Activated CD8-positive, alpha-beta T cell treated with anti-CD3 and anti-CD28 coated beads, Interleukin-2, amount 10 ng/mL, durations not matched to agents 7 days and 5 days (primary cell): ENCODE data around the gene NLRP5. TPM values are rescaled to one million over a fixed set of nuclear protein-coding genes. Genes with fewer than 3 reads are reported as not detected.
"Not testable (repeated sequence)": the region's sequence is repeated elsewhere in the genome, so short reads cannot be mapped to it uniquely, and the experiment has no call there.

ENCODE experiments used
- ATAC-seq: fragments of 150-1000 bp; cut with Tn5 transposase; one replicate; pipeline ENCODE4 v1.10.0; 2021; ENCODE audit warnings: moderate library complexity
- CTCF ChIA-PET: fragments of 350-600 bp; sonication (Branson Sonifier 250); formaldehyde crosslinking; loops from one replicate; lab custom pipeline; 2021; ENCODE audit warnings: antibody characterized with exemption; lab: Charles Lee
- POLR2A ChIA-PET: fragments of 350-600 bp; sonication (Branson Sonifier 250); formaldehyde crosslinking; loops from one replicate; lab custom pipeline; 2021; ENCODE audit warnings: antibody characterized with exemption; lab: Charles Lee
- DNase-seq: peaks from one replicate; pipeline ENCODE4 v3.0.0-alpha.2; 2020
- H3K27ac Mint-ChIP-seq: one replicate; pipeline ENCODE4 v1.8.0; 2021; ENCODE audit warnings: mild to moderate bottlenecking, mixed read lengths
- H3K27me3 Mint-ChIP-seq: one replicate; pipeline ENCODE4 v1.8.0; 2021; ENCODE audit warnings: low read depth, mixed read lengths
- H3K36me3 Mint-ChIP-seq: one replicate; pipeline ENCODE4 v1.8.0; 2021; ENCODE audit warnings: low read depth, mixed read lengths
- H3K4me1 Mint-ChIP-seq: one replicate; pipeline ENCODE4 v1.8.0; 2021; ENCODE audit warnings: low read depth, mixed read lengths
- H3K4me3 Mint-ChIP-seq: one replicate; pipeline ENCODE4 v1.8.0; 2021; ENCODE audit warnings: mild to moderate bottlenecking, mixed read lengths
- H3K9me3 Mint-ChIP-seq: one replicate; pipeline ENCODE4 v1.8.0; 2022; ENCODE audit warnings: mixed read lengths; ENCODE audit not compliant: insufficient read depth
- total RNA-seq, 2 experiments: library from RNA; stranded (reverse); gene quantifications; one replicate each; pipeline ENCODE4 v1.2.3, GENCODE V29; 2021

Gene NLRP5
- total RNA-seq, 2 experiments from 2014 or later, result not detected

DNA sequence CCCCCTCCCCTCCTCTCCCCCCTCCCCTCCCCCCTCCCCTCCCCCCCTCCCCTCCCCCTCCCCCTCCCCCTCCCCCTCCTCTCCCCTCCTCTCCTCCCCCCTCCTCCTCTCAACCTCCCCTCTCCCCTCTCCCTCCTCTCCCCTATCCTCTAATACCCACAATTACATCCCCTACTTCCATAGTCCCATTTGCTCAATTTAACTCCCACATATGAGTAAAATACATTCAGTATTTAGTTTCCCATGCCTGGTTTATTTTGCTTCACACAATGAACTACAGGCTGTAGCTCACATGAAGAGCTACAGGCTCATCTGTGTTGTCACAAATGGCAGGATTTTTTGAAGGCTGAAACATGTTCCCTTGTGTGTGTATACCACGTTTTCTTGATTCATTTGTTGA lies 6.9 kb downstream of the NLRP5 start:
- CTCF ChIA-PET, result no interaction called here
- ATAC-seq, result no peak
- no peak for DNase-seq
- Mint-ChIP-seq H3K4me3 (no peak overlapping the region), H3K4me1 (no peaks in the 10 kb centered on the region), H3K9me3 (peaks cover 10% of the 10 kb centered on the region), H3K36me3 (no peaks in the 10 kb centered on the region), H3K27me3 (no peaks in the 10 kb centered on the region), H3K27ac (no peak overlapping the region)
- POLR2A ChIA-PET, result no interaction called here

DNA sequence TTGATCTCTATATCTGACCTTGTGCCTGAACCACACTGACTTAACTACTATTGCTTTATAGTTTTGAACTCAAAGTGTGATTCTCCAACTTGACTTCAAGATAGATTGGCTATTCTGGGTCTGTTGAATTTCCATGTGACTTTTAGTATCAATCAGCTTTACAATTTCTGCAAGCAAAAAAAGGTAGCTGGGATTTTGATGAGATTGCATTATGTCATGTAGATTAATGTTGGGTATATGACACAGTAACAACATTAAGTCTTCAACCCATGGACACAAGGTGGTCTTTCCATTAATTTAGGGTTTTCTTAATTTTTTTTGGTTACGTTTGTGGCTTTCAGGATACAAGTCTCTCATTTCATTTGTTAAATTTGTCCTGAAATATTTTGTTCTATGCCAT lies 28.2 kb downstream of the NLRP5 start:
- Mint-ChIP-seq H3K4me3 (no peak overlapping the region), H3K9me3 (peaks cover 18% of the 10 kb centered on the region), H3K27me3 (no peaks in the 10 kb centered on the region), H3K36me3 (no peaks in the 10 kb centered on the region), H3K4me1 (no peaks in the 10 kb centered on the region), H3K27ac (no peak overlapping the region)
- ATAC-seq (no peak), DNase-seq (no peak)
- POLR2A ChIA-PET, result no interaction called here
- CTCF ChIA-PET, result no interaction called here

DNA sequence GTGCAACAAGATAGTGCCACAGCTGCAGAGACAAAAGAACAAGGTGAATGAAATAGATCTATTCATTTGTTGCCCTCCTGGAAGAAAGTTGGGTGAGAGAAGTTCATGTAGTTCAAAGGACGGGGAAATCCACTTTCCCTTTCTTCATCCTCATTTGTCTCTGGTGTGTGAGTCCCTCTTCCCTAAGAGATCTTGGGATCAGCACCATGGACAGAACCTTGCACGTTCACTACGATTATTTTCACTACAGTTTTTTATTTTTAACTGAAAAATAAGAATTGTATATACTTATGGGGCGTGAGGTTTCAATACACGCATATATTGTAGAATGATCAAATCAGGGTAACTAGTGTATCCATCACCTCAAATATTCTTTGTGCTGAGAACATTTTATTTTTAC lies 29.2 kb downstream of the NLRP5 start:
- H3K4me3 Mint-ChIP-seq, result no peak overlapping the region
- no peaks in the 10 kb centered on the region for H3K27me3 Mint-ChIP-seq
- POLR2A ChIA-PET, result no interaction called here
- CTCF ChIA-PET, result no interaction called here
- no peak for ATAC-seq
- DNase-seq, result no peak
- peaks cover 18% of the 10 kb centered on the region for H3K9me3 Mint-ChIP-seq
- no peaks in the 10 kb centered on the region for H3K4me1 Mint-ChIP-seq
- no peaks in the 10 kb centered on the region for H3K36me3 Mint-ChIP-seq
- no peak overlapping the region for H3K27ac Mint-ChIP-seq

DNA sequence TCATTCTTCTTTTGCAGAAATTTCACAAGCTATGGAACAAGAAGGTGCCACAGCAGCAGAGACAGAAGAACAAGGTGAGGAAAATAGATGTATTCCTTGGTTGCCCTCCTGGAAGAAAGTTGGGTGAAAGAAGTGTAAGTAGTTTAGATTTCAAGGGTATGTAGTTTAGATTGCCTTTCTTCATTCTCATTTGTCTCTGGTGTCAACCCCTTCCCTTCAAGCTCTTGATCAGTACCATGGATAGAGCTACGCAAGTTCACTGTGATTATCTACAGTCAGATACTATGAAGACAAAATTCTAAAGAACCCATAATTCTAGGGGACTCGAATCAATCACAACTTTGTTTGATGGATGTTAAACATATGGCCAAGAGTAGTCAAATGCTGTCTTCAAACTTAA lies 32.8 kb downstream of the NLRP5 start:
- H3K27me3 Mint-ChIP-seq, H3K4me3 Mint-ChIP-seq, H3K27ac Mint-ChIP-seq, H3K4me1 Mint-ChIP-seq, POLR2A ChIA-PET, ATAC-seq, CTCF ChIA-PET, H3K36me3 Mint-ChIP-seq, DNase-seq: not testable (repeated sequence)
- peaks cover 18% of the 10 kb centered on the region for H3K9me3 Mint-ChIP-seq

DNA sequence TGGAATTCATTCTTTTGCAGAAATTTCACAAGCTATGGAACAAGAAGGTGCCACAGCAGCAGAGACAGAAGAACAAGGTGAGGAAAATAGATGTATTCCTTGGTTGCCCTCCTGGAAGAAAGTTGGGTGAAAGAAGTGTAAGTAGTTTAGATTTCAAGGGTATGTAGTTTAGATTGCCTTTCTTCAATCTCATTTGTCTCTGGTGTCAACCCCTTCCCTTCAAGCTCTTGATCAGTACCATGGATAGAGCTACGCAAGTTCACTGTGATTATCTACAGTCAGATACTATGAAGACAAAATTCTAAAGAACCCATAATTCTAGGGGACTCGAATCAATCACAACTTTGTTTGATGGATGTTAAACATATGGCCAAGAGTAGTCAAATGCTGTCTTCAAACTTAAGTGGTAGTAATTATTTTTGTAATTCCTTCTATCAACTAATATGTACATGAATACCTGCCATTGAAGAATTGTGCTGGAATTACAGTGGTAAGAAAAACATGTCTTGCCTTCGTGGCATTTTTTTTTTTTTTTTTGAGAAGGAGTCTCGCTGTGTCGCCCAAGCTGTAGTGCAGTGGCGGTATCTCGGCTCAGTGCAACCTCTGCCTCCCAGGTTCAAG lies 33.9 kb downstream of the NLRP5 start:
- peaks cover 18% of the 10 kb centered on the region for H3K9me3 Mint-ChIP-seq
- H3K36me3 Mint-ChIP-seq, POLR2A ChIA-PET, ATAC-seq, H3K27ac Mint-ChIP-seq, DNase-seq, H3K4me1 Mint-ChIP-seq, CTCF ChIA-PET, H3K4me3 Mint-ChIP-seq, H3K27me3 Mint-ChIP-seq: not testable (repeated sequence)

DNA sequence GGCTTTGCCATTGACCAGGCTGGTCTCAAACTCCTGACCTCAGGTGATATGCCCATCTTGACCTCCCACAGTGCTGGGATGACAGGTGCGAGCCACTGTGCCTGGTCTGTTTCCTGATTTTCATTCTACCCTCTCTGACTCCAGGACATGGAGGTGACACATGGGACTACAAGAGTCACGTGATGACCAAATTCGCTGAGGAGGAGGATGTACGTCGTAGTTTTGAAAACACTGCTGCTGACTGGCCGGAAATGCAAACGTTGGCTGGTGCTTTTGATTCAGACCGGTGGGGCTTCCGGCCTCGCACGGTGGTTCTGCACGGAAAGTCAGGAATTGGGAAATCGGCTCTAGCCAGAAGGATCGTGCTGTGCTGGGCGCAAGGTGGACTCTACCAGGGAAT lies 40.2 kb downstream of the NLRP5 start:
- POLR2A ChIA-PET, result no interaction called here
- CTCF ChIA-PET, result no interaction called here
- H3K9me3 Mint-ChIP-seq, result peaks cover 6% of the 10 kb centered on the region
- H3K27me3 Mint-ChIP-seq, result no peaks in the 10 kb centered on the region
- H3K4me3 Mint-ChIP-seq, result no peak overlapping the region
- ATAC-seq (no peak), DNase-seq (no peak)
- no peak overlapping the region for H3K27ac Mint-ChIP-seq
- no peaks in the 10 kb centered on the region for H3K4me1 Mint-ChIP-seq
- no peaks in the 10 kb centered on the region for H3K36me3 Mint-ChIP-seq

DNA sequence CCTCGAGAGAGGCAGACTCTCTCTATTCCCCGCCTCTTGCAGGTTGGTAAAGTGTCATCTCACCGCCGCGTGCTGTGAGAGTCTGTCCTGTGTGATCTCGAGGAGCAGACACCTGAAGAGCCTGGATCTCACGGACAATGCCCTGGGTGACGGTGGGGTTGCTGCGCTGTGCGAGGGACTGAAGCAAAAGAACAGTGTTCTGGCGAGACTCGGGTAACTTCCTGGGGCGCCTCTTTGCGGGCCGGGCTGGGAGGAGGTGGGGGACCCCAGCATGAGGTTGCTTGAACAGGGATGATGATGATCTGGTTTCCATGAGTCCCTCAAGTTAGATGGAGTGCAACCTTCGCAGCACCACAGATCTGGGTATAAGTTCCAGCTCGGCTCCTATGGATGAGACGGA lies 67.0 kb downstream of the NLRP5 start:
- ChIA-PET CTCF (no interaction called here), POLR2A (no interaction called here)
- no peak overlapping the region for H3K27ac Mint-ChIP-seq
- no peaks in the 10 kb centered on the region for H3K36me3 Mint-ChIP-seq
- H3K9me3 Mint-ChIP-seq, result peaks cover 1% of the 10 kb centered on the region
- H3K4me1 Mint-ChIP-seq, result no peaks in the 10 kb centered on the region
- H3K4me3 Mint-ChIP-seq, result no peak overlapping the region
- H3K27me3 Mint-ChIP-seq, result no peaks in the 10 kb centered on the region
- no peak for DNase-seq
- no peak for ATAC-seq

DNA sequence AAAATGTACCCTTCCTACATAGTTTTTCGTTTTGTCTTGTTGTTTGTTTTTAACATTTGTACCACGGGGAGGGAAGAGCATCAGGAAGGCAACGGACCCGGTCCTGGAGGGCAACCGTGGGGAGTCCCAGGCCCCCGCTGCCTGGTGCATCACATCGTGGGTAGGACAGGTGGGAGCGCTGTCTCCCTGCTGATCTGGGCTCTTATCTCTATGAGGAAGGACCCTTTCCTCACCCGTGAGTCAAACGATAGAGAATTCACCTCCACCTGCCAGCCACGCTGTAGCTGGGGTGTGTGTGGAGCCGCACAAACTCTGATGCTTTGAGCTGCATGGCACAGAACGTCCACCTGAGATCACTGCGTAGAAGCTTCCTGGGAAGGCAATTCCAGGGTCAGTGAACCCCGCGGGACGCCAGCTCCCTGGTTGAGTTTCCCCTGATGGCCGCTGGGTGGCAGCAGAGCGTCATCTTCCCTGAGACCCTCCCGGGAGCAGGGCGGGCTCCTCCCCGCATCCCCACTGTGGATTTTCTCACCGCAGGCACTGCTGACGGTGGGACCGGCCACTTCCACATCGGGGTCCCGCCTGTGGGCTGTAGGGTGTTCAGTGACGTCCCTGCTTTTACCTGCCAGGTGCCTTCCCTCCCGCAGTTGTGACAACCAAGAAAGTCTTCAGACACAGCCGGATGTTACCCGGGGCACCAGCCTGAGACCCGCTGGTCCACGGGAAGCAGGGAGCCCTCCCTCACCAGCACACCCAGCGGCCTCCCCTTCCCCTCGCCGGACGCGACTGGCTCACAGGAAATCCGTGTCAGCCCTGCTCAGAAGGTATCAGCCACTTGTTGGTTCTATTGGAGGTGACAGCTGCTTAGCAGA lies 79.8 kb downstream of the NLRP5 start:
- peak overlapping the region; percentile 47 for H3K27ac Mint-ChIP-seq
- peaks cover 12% of the 10 kb centered on the region for H3K4me1 Mint-ChIP-seq
- POLR2A ChIA-PET, result no interaction called here
- ATAC-seq (peak; percentile 86), DNase-seq (peak; percentile 74)
- H3K4me3 Mint-ChIP-seq, result peak overlapping the region; percentile 64
- H3K36me3 Mint-ChIP-seq, result no peaks in the 10 kb centered on the region
- CTCF ChIA-PET, result interaction anchor here (0.6 to 3.3 kb wide), 29 partner anchors 10 to 989 kb away, joined by 3 to 46 read pairs (median 4); no protein-coding TSS in a partner anchor
- H3K9me3 Mint-ChIP-seq, result no peaks in the 10 kb centered on the region
- H3K27me3 Mint-ChIP-seq, result peaks cover 11% of the 10 kb centered on the region

DNA sequence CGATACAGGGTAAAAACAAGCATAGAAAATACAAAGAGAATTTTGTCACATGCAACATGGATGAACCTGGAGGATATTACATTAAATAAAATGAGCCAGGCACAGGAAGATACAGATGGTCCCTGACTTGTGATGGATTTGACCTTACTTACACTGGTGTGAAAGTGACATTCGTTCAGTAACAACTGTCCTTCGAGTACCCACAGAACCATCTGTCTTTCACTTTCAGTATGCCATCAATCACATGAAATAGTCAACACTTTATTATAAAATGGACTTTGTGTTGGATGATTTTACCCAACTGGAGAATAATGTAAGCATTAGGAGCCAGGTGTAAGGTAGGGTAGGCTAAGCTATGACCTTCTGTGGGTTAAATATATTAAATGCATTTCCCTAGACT lies 83.1 kb downstream of the NLRP5 start:
- DNase-seq (no peak), ATAC-seq (no peak)
- peaks cover 2% of the 10 kb centered on the region for H3K27me3 Mint-ChIP-seq
- H3K4me3 Mint-ChIP-seq, result no peak overlapping the region
- ChIA-PET CTCF (no interaction called here), POLR2A (no interaction called here)
- H3K4me1 Mint-ChIP-seq, result peaks cover 12% of the 10 kb centered on the region
- H3K27ac Mint-ChIP-seq, result no peak overlapping the region
- H3K36me3 Mint-ChIP-seq, result no peaks in the 10 kb centered on the region
- H3K9me3 Mint-ChIP-seq, result no peaks in the 10 kb centered on the region

DNA sequence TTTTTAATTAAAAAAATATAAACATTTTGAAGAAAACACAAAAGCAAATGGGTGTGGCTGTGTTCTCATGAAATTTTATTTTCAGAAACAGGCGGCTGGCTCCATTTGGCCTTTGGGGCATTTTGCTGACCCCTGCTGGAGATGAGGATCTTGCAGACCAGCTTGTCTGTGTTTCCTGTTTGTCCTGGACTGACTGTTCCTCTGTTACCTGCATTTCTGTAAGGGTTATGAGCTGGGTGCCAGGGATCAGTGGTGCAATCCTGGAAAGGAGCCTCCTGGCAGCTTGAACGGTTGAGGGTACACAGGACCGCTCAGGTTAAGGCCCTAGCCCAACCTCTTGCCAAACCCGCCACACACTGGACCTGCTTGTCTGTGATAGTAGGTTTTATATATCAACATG lies 84.6 kb downstream of the NLRP5 start:
- peaks cover 10% of the 10 kb centered on the region for H3K4me1 Mint-ChIP-seq
- H3K27me3 Mint-ChIP-seq, result no peaks in the 10 kb centered on the region
- DNase-seq (no peak), ATAC-seq (no peak)
- CTCF ChIA-PET, result interaction anchor here (0.6 kb wide), 1 partner anchor 330 kb away, joined by 3 read pairs; no protein-coding TSS in a partner anchor
- H3K4me3 Mint-ChIP-seq, result no peak overlapping the region
- POLR2A ChIA-PET, result no interaction called here
- H3K36me3 Mint-ChIP-seq, result no peaks in the 10 kb centered on the region
- no peak overlapping the region for H3K27ac Mint-ChIP-seq
- H3K9me3 Mint-ChIP-seq, result no peaks in the 10 kb centered on the region

DNA sequence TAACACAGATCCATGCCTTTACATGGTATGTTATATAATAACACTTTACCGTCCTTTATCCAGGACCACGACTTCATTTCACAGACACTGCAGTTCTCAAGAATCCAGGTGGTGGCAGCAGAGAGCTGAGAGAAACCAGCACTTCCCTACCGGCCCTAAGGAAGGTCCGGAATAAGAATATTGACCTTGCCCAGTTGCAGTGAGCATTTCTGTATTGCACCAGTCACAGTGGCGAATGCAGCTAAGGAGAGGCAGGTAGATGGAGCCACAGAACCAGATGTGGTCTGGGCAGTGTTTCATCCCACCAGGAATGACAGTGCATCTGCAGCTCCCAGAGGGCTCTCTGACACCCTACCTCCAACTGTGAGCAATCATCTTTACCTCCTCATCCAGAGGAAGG lies 89.9 kb downstream of the NLRP5 start:
- ChIA-PET CTCF (interaction anchor here (0.7 to 2.9 kb wide), 6 partner anchors 10 to 258 kb away, joined by 3 to 19 read pairs (median 8); no protein-coding TSS in a partner anchor), POLR2A (interaction anchor here (0.6 kb wide), 1 partner anchor 177 kb away, joined by 3 read pairs; no protein-coding TSS in a partner anchor)
- H3K27me3 Mint-ChIP-seq, result peaks cover 4% of the 10 kb centered on the region
- H3K9me3 Mint-ChIP-seq, result no peaks in the 10 kb centered on the region
- no peaks in the 10 kb centered on the region for H3K36me3 Mint-ChIP-seq
- DNase-seq (peak; percentile 51), ATAC-seq (no peak)
- H3K27ac Mint-ChIP-seq, result no peak overlapping the region
- H3K4me1 Mint-ChIP-seq, result peaks cover 10% of the 10 kb centered on the region
- H3K4me3 Mint-ChIP-seq, result no peak overlapping the region

DNA sequence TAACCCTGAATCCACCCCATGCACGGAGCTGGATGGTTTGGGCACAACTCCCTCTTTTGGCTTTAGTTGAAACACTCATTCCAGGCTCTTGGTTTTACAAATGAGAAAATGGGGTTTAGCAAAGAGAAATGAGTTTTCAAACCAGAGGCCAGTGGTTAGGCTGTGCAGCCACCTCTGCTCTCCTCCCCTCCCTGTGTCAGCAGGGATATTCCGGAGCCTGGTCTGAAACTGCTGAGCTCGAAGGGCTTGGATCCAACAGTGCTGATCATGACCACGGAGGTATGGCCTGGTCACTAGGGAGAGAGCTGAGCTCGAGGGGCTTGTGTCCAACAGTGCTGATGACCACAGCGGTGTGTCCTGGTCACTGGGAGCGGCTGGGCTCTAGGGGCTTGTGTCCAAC lies 93.0 kb downstream of the NLRP5 start:
- Mint-ChIP-seq H3K27ac (no peak overlapping the region), H3K4me3 (no peak overlapping the region)

More for the DNA sequence above, 93.0 kb downstream of the NLRP5 start:
- CTCF ChIA-PET, result interaction anchor here (0.9 to 4.1 kb wide), 5 partner anchors 13 to 254 kb away, joined by 3 to 28 read pairs (median 4); no protein-coding TSS in a partner anchor
- peaks cover 10% of the 10 kb centered on the region for H3K4me1 Mint-ChIP-seq
- no peaks in the 10 kb centered on the region for H3K36me3 Mint-ChIP-seq
- ATAC-seq, result no peak
- POLR2A ChIA-PET, result no interaction called here
- H3K9me3 Mint-ChIP-seq, result no peaks in the 10 kb centered on the region
- no peak for DNase-seq
- H3K27me3 Mint-ChIP-seq, result peaks cover 4% of the 10 kb centered on the region
